Fibroblast of lung (primary cell): ENCODE results near the gene XAB2. TPM values are rescaled to one million over a fixed set of nuclear protein-coding genes. Genes with fewer than 3 reads are reported as not detected.

Experiments used
- DNase-seq, 2 donors: peaks; one replicate each; pipeline versions ENCODE4 v3.0.0 to v3.0.0-alpha.2; 2010; ENCODE audit warnings: low read depth in 2 of 2
- H2AFZ ChIP-seq: 2 replicates; pipeline ENCODE4 v1.5.1; 2012; ENCODE audit warnings: low read length, control low read depth, inconsistent platforms
- H3K27ac ChIP-seq: 2 replicates; pipeline ENCODE4 v1.5.1; 2011; ENCODE audit warnings: low read length, control low read depth; ENCODE audit not compliant: insufficient read depth
- H3K27me3 ChIP-seq: 2 replicates; pipeline ENCODE4 v1.5.1; 2011; ENCODE audit warnings: mild to moderate bottlenecking, low read length; ENCODE audit not compliant: control insufficient read depth, insufficient read depth
- H3K36me3 ChIP-seq: 2 replicates; pipeline ENCODE4 v1.5.1; 2011; ENCODE audit warnings: low read length; ENCODE audit not compliant: control insufficient read depth, insufficient read depth
- H3K4me1 ChIP-seq: 2 replicates; pipeline ENCODE4 v1.5.1; 2011; ENCODE audit warnings: low read length; ENCODE audit not compliant: control insufficient read depth, insufficient read depth; ENCODE audit errors: extremely low read depth
- H3K4me2 ChIP-seq: 2 replicates; pipeline ENCODE4 v1.5.1; 2011; ENCODE audit warnings: low read length, control low read depth; ENCODE audit not compliant: insufficient read depth; ENCODE audit errors: extremely low read depth
- H3K4me3 ChIP-seq, 4 experiments: fragments of 200-600 bp in 1 of 4; sonication (generic) in 1 of 4; replicated peaks in 1 of 4; 2 replicates each; pipeline ENCODE4 v1.5.1; 2011 to 2016; ENCODE audit warnings: low read length in 4 of 4, low read depth in 3 of 4, mild to moderate bottlenecking in 3 of 4, control low read depth in 2 of 4, inconsistent platforms in 1 of 4, mixed read lengths in 1 of 4; ENCODE audit not compliant: insufficient read depth in 1 of 4; ENCODE audit errors: control extremely low read depth in 1 of 4
- H3K79me2 ChIP-seq: 2 replicates; pipeline ENCODE4 v1.5.1; 2012; ENCODE audit warnings: mild to moderate bottlenecking, low read length, inconsistent platforms; ENCODE audit not compliant: control insufficient read depth, insufficient read depth
- H3K9ac ChIP-seq: 2 replicates; pipeline ENCODE4 v1.5.1; 2011; ENCODE audit warnings: mild to moderate bottlenecking, low read length, control low read depth; ENCODE audit not compliant: insufficient read depth
- H3K9me3 ChIP-seq: 2 replicates; pipeline ENCODE4 v1.5.1; 2012; ENCODE audit warnings: low read depth, low read length; ENCODE audit not compliant: control insufficient read depth, insufficient read depth
- H4K20me1 ChIP-seq: 2 replicates; pipeline ENCODE4 v1.5.1; 2011; ENCODE audit warnings: low read length; ENCODE audit not compliant: control insufficient read depth, insufficient read depth; ENCODE audit errors: extremely low read depth
- CTCF ChIP-seq, 2 donors: IDR thresholded peaks in 1 of 2; conservative IDR thresholded peaks in 1 of 2; 1 replicate in 1 of 2; 2 replicates in 1 of 2; pipeline ENCODE4 v1.5.1; 2011 to 2012; ENCODE audit warnings: low read length in 2 of 2, control low read depth in 1 of 2, inconsistent platforms in 1 of 2, low read depth in 1 of 2, mild to moderate bottlenecking in 1 of 2
- EZH2 ChIP-seq: IDR thresholded peaks from 2 replicates; pipeline ENCODE4 v1.5.1; 2012; ENCODE audit warnings: low read length, control low read depth, mild to moderate bottlenecking; ENCODE audit errors: missing control alignments
- polyA plus RNA-seq, 2 donors: library from polyadenylated mRNA; depleted of rRNA in 1 of 2; stranded (reverse) in 1 of 2; unstranded in 1 of 2; fragments of >200 nt; gene quantifications; 2 replicates each; pipeline ENCODE4 v1.2.1, GENCODE V29; 2011 to 2012; ENCODE audit warnings: missing spikeins in 1 of 2
- total RNA-seq: library from RNA; depleted of rRNA; stranded (reverse); fragments of >200 nt; gene quantifications from 2 replicates; pipeline ENCODE4 v1.2.1, GENCODE V29; 2014

Gene XAB2
- total and polyA plus RNA-seq, 2 donors (not counting 1 experiment from before 2014, with no cell fraction given): 12.5 to 28.2 TPM

GRCh38 chr19:7668842-7669241 is 39.5 kb upstream of the XAB2 start, which contains the start of gene RETN:
Gene RETN (plus strand): TSS chr19:7669049. CDS start chr19:7669327, 278 bp downstream.
- TF ChIP-seq CTCF (conservative IDR thresholded peaks at IDR 0.05 in 1 of 2, IDR thresholded peaks at IDR 0.05 in 1 of 2; ENCODE audit: low read depth in 1 of 2, low read length in 2 of 2) (no peak), EZH2 (no peak)
- Histone ChIP-seq H3K27ac (no peak within 1 kb of the TSS), H3K9me3 (no peaks in the 10 kb centered on the region), H3K79me2 (no peaks in the 10 kb centered on the region), H3K9ac (no peak within 1 kb of the TSS), H3K4me3 (no peak within 1 kb of the TSS), H3K4me1 (no peaks in the 10 kb centered on the region), H4K20me1 (no peaks in the 10 kb centered on the region), H3K36me3 (no peaks in the 10 kb centered on the region), H2AFZ (no peak within 1 kb of the TSS), H3K4me2 (no peak within 1 kb of the TSS), H3K27me3 (no peaks in the 10 kb centered on the region)
- no peak for DNase-seq

- H3K4me2 ChIP-seq: no peak overlapping the region
- no peaks in the 10 kb centered on the region for H3K4me1 ChIP-seq
- no peak overlapping the region for H3K9ac ChIP-seq
- TF ChIP-seq CTCF (conservative IDR thresholded peaks at IDR 0.05 in 1 of 2, IDR thresholded peaks at IDR 0.05 in 1 of 2; ENCODE audit: low read depth in 1 of 2, low read length in 2 of 2): no peak
- TF ChIP-seq EZH2: no peak
- H2AFZ ChIP-seq: no peak overlapping the region
- no peaks in the 10 kb centered on the region for H3K79me2 ChIP-seq
- no peaks in the 10 kb centered on the region for H4K20me1 ChIP-seq
- H3K27ac ChIP-seq: no peak overlapping the region
- H3K27me3 ChIP-seq: no peaks in the 10 kb centered on the region
- H3K36me3 ChIP-seq: no peaks in the 10 kb centered on the region
- no peaks in the 10 kb centered on the region for H3K9me3 ChIP-seq
- peak in 1 of 2 donors; percentile 84 for DNase-seq
- H3K4me3 ChIP-seq: no peak overlapping the region
Observed at GRCh38 chr19:7665076-7665475, 35.7 kb upstream of the XAB2 start.

DNA sequence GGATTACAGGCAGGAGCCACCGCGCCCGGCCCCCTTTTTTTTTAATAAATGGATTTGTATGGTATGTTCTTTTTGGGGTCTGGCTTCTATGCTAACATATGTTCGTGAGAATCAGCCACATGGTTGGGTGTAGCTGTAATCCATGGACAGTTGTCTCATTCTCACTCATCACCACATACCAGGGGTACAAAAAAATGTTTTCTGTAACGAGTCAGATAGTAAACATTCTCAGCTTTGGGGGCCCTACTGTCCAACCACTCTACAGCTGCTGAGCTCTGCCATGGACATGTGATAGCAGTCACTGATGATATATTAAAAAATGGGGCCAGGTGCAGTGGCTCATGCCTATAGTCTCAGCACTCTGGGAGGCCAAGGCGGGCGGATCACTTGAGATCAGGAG is 34.4 kb upstream of the XAB2 start:
- no peaks in the 10 kb centered on the region for H3K36me3 ChIP-seq
- no peaks in the 10 kb centered on the region for H3K4me1 ChIP-seq
- no peak overlapping the region for H3K27ac ChIP-seq
- H4K20me1 ChIP-seq: no peaks in the 10 kb centered on the region
- H3K9me3 ChIP-seq: no peaks in the 10 kb centered on the region
- H3K27me3 ChIP-seq: no peaks in the 10 kb centered on the region
- no peak overlapping the region for H3K4me3 ChIP-seq
- no peak overlapping the region for H3K9ac ChIP-seq
- H3K4me2 ChIP-seq: no peak overlapping the region
- H2AFZ ChIP-seq: no peak overlapping the region
- H3K79me2 ChIP-seq: no peaks in the 10 kb centered on the region
- DNase-seq: no peak
- TF ChIP-seq EZH2: no peak
- no peak for TF ChIP-seq CTCF (conservative IDR thresholded peaks at IDR 0.05 in 1 of 2, IDR thresholded peaks at IDR 0.05 in 1 of 2; ENCODE audit: low read depth in 1 of 2, low read length in 2 of 2)
